Peyer's patch (tissue), 4 donors: Measurements from ENCODE around the gene TUBB3. TPM values are rescaled to one million over a fixed set of nuclear protein-coding genes. Genes with fewer than 3 reads are reported as not detected.
A peak's percentile ranks its signal among the peaks of the same experiment; 100 is the strongest.
"Not testable (repeated sequence)": the region's sequence is repeated elsewhere in the genome, so short reads cannot be mapped to it uniquely, and the experiment has no call there.

Source experiments
- DNase-seq, 3 donors: peaks; one replicate each; pipeline ENCODE4 v3.0.0-alpha.2; 2017 to 2019
- H3K27ac ChIP-seq, 4 donors: fragments of 200-600 bp; sonication (generic); one replicate each; pipeline ENCODE4 v1.5.1; 2016 to 2019
- H3K27me3 ChIP-seq, 2 donors: fragments of 200-600 bp; sonication (generic); one replicate each; pipeline ENCODE4 v1.5.1; 2019
- H3K36me3 ChIP-seq, 3 donors: fragments of 200-600 bp; sonication (generic); one replicate each; pipeline ENCODE4 v1.5.1; 2016 to 2019
- H3K4me1 ChIP-seq, 4 donors: fragments of 200-600 bp; sonication (generic); one replicate each; pipeline ENCODE4 v1.5.1; 2016 to 2019
- H3K4me3 ChIP-seq, 4 donors: fragments of 200-600 bp; sonication (generic); 1 replicate in 3 of 4; 2 replicates in 1 of 4; pipeline ENCODE4 v1.5.1; 2016 to 2019; ENCODE audit warnings: mild to moderate bottlenecking in 1 of 4
- H3K9me3 ChIP-seq, 4 donors: fragments of 200-600 bp; sonication (generic); one replicate each; pipeline ENCODE4 v1.5.1; 2016 to 2019; ENCODE audit warnings: mild to moderate bottlenecking in 1 of 4
- POLR2A ChIP-seq, 2 donors: fragments of 450-650 bp; IDR thresholded peaks; one replicate each; pipeline ENCODE4 v1.5.1; 2017; ENCODE audit warnings: antibody characterized with exemption in 2 of 2, mild to moderate bottlenecking in 2 of 2, moderate library complexity in 2 of 2
- total RNA-seq, 4 donors: library from RNA; depleted of rRNA; stranded (reverse); fragments of >200 nt; gene quantifications; one replicate each; pipeline ENCODE4 v1.1.0, GENCODE V29; 2016
- TF ChIP-seq, protein P1 (sequence below), 6 experiments: fragments of 450-650 bp in 4 of 6; fragments of 200-600 bp in 2 of 6; sonication (generic) in 1 of 6; IDR thresholded peaks; one replicate each; pipeline ENCODE4 v1.5.1; 2017 to 2019; ENCODE audit warnings: antibody characterized with exemption in 6 of 6, mild to moderate bottlenecking in 3 of 6, moderate library complexity in 1 of 6

Gene TUBB3
- total RNA-seq, 4 donors from 2014 or later, result 2.1 to 12.4 (median 4.6) TPM

DNA sequence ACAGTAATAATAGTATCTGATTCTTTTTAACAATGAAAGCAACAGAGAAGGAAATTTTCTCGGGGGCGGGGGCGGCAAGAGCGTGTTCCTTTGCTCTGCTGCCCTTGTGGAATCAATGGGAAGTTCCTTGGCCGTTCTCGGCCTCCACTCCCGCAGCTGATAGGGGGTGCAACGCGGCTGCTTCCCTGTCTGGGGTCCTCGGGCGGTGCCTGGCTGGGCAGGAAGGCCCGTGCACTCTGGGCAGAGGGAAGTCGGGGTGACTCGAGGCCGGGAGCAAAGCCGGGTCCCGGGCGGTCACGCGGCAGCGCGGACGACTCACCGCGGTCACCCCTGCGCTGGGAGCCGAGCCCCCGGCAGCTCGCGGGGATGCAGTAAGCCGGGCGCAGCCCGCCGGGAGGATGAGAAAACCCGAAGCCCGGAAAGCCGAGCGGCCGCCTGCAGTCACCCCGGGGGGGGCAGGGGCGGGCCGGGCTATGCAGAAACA, 2.5 kb downstream of the TUBB3 start:
- H3K4me3 ChIP-seq, result peak overlapping the region; percentile 19 to 57 (median 48)
- no peak for DNase-seq
- H3K9me3 ChIP-seq, result peaks cover 0 to 6% (median 0%) of the 10 kb centered on the region in 4 donors
- no peaks in the 10 kb centered on the region for H3K36me3 ChIP-seq
- H3K27ac ChIP-seq, result no peak overlapping the region
- H3K27me3 ChIP-seq, result peaks cover 0 to 23% of the 10 kb centered on the region in 2 donors
- TF ChIP-seq POLR2A (IDR thresholded peaks at IDR 0.05), result no peak
- TF ChIP-seq, protein P1, sequence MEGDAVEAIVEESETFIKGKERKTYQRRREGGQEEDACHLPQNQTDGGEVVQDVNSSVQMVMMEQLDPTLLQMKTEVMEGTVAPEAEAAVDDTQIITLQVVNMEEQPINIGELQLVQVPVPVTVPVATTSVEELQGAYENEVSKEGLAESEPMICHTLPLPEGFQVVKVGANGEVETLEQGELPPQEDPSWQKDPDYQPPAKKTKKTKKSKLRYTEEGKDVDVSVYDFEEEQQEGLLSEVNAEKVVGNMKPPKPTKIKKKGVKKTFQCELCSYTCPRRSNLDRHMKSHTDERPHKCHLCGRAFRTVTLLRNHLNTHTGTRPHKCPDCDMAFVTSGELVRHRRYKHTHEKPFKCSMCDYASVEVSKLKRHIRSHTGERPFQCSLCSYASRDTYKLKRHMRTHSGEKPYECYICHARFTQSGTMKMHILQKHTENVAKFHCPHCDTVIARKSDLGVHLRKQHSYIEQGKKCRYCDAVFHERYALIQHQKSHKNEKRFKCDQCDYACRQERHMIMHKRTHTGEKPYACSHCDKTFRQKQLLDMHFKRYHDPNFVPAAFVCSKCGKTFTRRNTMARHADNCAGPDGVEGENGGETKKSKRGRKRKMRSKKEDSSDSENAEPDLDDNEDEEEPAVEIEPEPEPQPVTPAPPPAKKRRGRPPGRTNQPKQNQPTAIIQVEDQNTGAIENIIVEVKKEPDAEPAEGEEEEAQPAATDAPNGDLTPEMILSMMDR (IDR thresholded peaks at IDR 0.05), result no peak
- H3K4me1 ChIP-seq, result peaks cover 4 to 53% (median 28%) of the 10 kb centered on the region in 4 donors

DNA sequence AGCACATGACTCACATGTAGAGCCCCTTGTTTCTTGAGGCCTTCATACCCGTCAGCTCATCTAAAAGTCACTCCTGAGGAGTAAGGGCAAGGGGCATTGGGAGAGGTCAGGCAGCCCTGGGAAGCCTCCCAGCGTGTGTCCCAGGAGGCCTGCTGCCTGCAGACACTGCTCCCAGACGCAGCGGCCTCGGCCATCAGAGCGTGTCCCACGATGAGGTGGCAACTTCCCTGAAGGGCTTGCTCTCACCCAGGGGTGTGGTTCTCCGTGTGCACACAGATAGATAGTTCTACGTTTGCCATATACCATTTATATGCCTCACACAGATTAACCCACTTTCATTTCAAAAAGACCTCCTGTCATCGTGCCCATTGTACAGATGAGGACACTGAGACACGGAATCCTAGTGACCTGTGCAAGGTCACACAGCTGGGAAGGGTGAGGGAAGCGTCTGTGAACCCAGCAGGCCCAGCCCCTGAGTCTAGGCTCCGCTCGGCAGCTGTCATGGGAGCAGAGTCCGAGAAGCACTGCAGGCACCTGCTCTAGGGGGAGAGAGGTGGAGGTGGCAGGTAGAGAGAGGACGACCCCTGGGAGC, 8.3 kb downstream of the TUBB3 start:
- no peak overlapping the region for H3K27ac ChIP-seq
- no peaks in the 10 kb centered on the region for H3K36me3 ChIP-seq
- no peak overlapping the region for H3K4me3 ChIP-seq
- H3K27me3 ChIP-seq, result no peaks in the 10 kb centered on the region
- H3K4me1 ChIP-seq, result peaks cover 0 to 3% (median under 1%) of the 10 kb centered on the region in 4 donors
- no peak for TF ChIP-seq POLR2A (IDR thresholded peaks at IDR 0.05)
- TF ChIP-seq, protein P1 (IDR thresholded peaks at IDR 0.05), result no peak
- no peak for DNase-seq
- H3K9me3 ChIP-seq, result no peaks in the 10 kb centered on the region

DNA sequence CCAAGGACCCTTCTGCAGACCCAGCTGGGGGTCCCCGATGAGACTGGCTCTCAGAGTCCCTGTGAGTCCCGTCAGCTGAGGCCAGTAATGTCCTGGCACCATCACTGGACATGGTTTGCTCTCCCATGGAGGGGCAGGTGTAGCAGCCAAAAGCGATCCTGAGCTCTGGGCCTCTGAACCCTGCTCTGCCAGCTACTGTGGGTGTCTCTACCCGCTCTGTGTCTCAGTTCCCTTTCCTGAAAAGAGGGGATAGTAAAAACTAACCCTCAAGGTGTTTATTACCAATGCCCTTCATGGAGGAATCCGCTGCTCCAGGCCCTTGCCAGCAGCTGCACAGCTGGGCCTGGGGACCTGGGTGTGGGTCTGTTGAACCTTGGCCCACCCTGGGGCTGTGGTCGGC, 8.8 kb downstream of the TUBB3 start:
- DNase-seq, result peak in 1 of 3 donors; percentile 31
- no peaks in the 10 kb centered on the region for H3K9me3 ChIP-seq
- no peak for TF ChIP-seq POLR2A (IDR thresholded peaks at IDR 0.05)
- TF ChIP-seq, protein P1 (IDR thresholded peaks at IDR 0.05), result no peak

DNA sequence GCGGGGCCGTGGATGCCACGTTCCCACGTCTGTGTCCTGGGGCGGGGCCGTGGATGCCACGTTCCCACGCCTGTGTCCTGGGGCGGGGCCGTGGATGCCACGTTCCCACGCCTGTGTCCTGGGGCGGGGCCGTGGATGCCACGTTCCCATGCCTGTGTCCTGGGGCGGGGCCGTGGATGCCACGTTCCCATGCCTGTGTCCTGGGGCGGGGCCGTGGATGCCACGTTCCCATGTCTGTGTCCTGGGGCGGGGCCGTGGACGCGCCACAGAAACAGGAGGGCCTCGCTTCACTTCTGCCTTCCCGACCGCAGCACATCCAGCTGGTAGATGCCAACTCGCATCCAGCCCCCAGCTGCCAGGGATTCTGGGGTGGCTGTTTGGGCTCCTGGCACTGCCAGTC, 10.9 kb downstream of the TUBB3 start:
- H3K27ac ChIP-seq, H3K4me3 ChIP-seq, H3K9me3 ChIP-seq, H3K27me3 ChIP-seq, H3K4me1 ChIP-seq, H3K36me3 ChIP-seq, DNase-seq: not testable (repeated sequence)

More for the DNA sequence above, 8.8 kb downstream of the TUBB3 start:
- H3K27ac ChIP-seq, result no peak overlapping the region
- no peaks in the 10 kb centered on the region for H3K4me1 ChIP-seq
- H3K4me3 ChIP-seq, result no peak overlapping the region
- H3K36me3 ChIP-seq, result no peaks in the 10 kb centered on the region
- no peaks in the 10 kb centered on the region for H3K27me3 ChIP-seq

DNA sequence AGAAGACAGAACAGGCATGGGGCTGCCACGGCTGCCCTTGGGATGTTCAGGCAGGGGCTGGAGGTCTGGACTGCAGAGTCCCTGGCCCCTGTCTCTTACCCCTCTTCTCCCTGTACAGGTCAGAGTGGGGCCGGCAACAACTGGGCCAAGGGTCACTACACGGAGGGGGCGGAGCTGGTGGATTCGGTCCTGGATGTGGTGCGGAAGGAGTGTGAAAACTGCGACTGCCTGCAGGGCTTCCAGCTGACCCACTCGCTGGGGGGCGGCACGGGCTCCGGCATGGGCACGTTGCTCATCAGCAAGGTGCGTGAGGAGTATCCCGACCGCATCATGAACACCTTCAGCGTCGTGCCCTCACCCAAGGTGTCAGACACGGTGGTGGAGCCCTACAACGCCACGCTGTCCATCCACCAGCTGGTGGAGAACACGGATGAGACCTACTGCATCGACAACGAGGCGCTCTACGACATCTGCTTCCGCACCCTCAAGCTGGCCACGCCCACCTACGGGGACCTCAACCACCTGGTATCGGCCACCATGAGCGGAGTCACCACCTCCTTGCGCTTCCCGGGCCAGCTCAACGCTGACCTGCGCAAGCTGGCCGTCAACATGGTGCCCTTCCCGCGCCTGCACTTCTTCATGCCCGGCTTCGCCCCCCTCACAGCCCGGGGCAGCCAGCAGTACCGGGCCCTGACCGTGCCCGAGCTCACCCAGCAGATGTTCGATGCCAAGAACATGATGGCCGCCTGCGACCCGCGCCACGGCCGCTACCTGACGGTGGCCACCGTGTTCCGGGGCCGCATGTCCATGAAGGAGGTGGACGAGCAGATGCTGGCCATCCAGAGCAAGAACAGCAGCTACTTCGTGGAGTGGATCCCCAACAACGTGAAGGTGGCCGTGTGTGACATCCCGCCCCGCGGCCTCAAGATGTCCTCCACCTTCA, 11.7 kb downstream of the TUBB3 start:
- no peaks in the 10 kb centered on the region for H3K27me3 ChIP-seq
- DNase-seq, result no peak
- no peaks in the 10 kb centered on the region for H3K36me3 ChIP-seq
- no peaks in the 10 kb centered on the region for H3K9me3 ChIP-seq
- no peak overlapping the region for H3K4me3 ChIP-seq
- H3K27ac ChIP-seq, result no peak overlapping the region
- TF ChIP-seq, protein P1 (IDR thresholded peaks at IDR 0.05), result no peak
- TF ChIP-seq POLR2A (IDR thresholded peaks at IDR 0.05), result no peak
- H3K4me1 ChIP-seq, result no peaks in the 10 kb centered on the region

DNA sequence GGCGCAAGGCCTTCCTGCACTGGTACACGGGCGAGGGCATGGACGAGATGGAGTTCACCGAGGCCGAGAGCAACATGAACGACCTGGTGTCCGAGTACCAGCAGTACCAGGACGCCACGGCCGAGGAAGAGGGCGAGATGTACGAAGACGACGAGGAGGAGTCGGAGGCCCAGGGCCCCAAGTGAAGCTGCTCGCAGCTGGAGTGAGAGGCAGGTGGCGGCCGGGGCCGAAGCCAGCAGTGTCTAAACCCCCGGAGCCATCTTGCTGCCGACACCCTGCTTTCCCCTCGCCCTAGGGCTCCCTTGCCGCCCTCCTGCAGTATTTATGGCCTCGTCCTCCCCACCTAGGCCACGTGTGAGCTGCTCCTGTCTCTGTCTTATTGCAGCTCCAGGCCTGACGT, 12.5 kb downstream of the TUBB3 start:
- DNase-seq, H3K4me3 ChIP-seq, H3K27ac ChIP-seq, H3K4me1 ChIP-seq, H3K9me3 ChIP-seq, H3K36me3 ChIP-seq, H3K27me3 ChIP-seq: not testable (repeated sequence)
